ENCODE data around the gene CFAP77.

CFAP77 gene

DNA sequence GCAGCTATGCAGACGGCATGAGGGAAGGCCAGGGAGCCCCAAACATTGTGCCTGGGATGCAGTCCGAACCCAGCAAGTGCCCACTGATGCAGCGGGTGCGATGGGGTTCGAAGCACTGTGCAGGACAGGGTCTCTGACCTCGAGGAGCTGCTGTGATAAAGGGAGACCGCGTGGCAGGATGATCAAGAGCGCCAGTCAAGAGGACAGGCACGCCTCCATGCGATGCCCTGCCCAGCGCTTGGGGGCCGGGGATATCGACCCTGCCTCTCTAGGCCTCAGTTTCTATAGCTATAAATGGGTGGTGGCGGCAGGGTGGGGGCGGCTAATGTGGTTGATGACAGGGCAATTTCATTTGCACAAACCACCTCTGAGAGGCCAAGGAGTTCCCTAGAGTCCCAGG is 87.7 kb downstream of the CFAP77 start:
- no peak for DNase-seq

DNA sequence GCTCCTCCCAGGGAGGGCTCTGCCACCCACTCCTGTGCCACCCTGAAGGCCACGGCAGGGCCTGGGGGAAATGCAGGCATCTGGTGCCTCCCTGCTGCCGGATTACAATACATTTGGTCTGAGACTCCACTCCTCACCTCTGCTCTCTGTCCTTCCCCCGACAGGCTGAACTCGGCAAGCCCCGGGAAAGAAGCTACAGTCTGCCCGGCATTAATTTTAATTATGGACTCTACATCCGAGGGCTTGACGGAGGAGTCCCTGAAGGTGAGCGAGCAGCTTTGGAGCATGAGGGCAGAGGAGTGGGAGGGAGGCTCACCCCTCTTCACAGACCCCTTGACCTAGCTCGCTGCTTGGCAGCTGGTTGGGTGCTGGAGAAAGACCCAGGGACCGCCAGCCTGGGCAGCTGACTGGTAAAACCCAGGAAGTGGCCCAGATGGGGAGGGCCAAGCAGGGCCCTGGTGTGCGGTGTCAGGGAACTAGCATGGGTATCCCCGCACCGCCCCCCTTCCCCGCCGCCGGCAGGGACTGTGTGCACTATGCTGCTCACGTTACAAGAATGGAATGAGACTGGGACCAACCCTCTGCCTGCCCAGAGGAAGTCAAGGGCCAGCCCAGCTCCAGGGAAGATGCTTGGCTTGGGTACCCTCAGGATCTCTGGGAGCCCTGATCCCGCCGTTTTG is 88.7 kb downstream of the CFAP77 start:
- no peak for DNase-seq

DNA sequence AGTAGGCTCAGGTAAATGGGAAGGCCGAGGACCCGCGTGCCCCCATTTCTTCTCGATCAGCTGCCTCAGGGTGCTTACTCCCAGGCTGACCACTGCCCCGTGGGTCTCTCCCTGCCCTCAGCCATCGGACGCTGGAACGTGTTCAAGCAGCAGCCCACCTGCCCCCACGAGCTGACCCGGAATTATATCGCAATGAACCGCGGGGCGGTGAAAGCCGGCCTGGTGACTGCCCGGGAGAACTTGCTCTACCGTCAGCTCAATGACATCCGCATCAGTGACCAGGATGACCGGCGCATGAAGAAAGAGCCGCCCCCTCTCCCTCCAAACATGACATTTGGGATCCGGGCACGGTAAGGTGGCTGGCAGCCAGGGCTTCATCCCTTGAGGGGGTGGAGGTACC is 89.2 kb downstream of the CFAP77 start:
- DNase-seq = no peak

DNA sequence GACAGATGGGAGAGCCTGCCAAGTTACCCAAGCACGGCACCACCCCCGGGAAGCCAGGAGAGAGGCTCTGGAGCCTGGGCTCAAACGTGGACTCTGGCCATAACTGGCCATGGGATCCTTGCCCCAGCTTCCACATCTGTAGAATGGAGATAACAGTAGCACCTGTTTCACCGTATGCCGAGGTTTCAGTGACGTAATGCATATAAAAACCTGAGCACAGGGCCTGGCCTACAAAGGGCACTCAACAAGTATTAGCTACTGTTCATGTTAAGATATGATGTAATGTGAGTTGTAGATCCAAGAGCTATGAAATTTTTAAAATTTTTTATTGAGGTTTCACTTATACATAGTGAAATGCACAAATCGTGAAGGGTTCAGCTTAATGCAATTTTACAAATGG is 90.2 kb downstream of the CFAP77 start:
- no peak for DNase-seq

DNA sequence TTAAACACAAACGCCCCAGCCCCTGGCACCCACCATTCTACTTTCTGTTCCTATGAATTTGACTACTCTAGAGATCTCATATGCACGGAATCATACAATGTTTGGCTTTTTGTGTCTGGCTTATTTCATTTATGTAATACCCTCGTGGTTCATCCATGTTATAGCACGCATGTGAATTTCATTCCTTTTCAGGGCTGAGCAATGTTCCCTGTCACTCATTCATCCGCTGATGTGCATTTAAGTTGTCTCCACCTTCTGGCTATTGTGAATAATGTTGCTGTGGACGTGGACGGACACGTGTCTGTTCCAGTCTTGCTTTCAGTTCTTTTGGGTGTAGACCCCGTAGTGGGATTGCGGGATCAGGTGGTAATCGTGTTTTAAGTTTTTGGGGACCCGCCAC is 92.5 kb downstream of the CFAP77 start:
- no peak for DNase-seq

DNA sequence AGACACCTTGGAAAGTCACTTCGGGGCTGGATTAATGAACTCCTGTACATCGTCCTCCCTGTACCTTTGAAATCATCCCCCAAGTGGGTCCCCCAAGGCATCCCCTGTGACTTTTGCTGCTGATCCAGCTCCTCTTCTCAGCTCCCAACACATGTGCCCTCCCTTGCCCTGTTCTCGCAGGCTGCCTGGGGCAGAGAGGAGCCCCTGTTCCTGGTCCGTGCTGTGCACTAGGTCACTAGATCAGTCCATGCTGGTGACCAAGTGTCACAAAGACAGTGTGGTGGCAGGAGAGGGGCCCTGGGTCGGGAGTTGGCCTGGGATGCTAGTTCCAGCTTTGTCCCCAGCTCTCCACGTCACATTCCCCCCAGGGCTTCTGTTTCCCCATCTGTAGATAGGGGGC is 93.1 kb downstream of the CFAP77 start:
- no peak for DNase-seq

DNA sequence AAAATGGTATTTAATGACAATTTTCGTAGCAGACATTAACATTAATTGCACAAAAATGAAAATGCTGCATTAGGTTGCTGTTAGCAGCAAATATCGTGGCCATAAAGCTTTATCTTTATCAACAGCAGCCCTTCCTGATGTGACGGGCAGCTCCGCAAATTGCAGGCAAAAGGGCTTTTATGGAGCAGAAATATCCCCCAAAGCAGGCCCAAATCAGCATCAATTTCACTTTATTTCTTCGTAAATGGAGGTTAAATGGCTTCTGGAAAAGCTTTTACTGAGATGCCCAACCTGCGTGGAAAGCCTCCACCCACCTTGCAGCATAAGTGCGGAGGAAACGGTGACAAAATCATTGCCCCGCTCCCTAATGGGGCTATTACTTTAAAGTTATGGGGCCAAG is 94.5 kb downstream of the CFAP77 start:
- no peak for DNase-seq

DNA sequence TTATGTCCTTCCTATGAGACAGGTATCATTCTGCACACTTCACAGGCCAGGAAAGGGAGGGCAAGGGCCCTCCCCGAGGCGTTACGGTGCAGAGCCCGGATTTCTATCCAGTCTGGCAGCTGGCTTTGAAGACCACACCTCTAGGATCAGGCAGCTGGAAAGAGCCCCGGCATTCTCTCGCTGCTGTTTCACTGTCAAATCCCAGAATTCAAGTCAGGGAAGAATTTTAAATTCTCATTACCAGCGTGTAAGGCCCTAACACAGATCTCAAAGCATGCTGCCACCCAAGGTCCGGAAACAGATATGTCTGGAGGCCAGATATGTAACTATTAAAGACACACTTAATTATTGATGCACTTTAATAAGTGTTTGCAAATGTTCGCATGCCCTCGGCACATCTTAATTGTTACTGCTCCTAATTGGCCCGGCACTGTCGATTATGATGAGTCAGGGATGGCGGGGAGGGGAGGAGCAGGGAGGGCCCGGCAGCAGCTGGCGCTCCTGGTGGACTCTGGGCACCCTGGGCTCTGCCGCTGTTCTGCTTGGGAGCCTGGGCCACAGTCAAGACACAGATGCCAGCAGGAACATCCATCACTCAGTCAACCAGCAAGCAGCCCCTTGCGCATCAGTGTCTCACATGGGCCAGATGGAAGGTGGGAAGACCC is 96.1 kb downstream of the CFAP77 start:
- DNase-seq = no peak

DNA sequence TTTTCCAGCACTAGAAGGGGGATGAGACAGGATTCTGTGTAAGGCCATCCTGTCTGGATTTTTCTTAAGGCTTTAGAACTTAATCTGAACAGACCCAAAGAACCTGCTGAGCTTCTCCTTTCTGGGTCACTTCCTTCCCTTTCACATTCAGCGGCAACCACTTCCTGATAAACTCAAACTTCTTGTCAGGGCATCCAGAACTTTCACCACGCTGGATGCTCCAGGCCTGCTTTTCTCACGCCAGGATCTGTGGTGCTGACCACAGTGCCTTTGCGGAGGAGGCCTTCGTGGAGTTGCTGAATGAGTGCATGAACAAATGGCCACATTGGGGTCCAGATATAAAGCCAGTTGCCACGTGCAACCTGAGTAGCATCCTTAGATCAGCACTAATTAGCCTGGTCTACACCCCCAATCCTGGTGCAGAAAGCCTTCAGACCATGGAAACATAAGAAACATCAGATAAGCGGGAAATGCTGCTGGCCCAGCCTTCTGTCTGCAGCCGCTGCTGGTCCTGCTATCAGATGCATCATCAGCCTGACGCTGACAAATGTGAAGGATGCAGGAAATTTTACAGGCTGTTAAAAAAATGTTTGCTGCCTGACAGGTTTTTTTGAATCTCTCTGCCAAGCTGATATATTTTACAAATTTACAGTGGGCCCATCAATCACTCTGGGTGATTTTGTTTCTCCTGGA is 97.1 kb downstream of the CFAP77 start:
- DNase-seq = peak; percentile 40 to 44

DNA sequence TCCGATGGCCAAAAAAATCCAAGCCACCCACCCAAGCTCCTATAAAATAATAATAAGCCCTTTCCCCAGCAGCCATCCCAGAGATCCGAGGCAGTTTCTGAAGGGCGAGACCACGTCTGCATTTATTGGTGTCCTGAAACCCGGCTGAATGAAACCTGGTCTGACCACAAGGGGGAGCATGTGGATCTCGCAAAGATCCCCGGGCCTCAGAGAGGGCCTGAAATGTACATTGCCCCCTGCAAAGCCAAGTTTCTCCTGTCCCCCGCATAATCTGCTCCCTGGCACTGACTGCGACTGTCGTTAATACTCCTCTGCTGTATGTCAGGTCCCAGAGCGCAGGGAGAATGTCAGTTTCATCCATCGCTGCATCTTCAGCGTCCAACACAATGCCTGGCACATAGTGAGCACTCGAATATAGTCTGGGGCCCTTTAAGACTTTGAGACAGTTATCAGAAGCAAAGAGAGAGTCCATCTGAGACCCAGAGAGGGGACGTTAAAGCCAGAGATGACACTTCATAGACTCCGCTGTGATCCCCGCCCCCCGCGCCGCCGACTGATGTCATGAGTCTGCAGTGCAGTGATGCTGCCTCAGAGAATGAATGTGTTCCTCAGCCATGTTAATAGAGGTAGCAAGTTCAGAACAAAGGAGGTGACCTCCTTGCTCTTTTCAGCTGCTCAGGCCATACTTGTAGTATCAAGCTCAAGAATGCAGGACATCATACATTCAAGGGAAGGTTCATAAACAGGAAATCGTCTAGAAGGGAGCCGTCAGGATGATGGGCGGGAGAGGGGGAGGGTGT is 97.9 kb downstream of the CFAP77 start:
- DNase-seq = peak; percentile 61 to 66

DNA sequence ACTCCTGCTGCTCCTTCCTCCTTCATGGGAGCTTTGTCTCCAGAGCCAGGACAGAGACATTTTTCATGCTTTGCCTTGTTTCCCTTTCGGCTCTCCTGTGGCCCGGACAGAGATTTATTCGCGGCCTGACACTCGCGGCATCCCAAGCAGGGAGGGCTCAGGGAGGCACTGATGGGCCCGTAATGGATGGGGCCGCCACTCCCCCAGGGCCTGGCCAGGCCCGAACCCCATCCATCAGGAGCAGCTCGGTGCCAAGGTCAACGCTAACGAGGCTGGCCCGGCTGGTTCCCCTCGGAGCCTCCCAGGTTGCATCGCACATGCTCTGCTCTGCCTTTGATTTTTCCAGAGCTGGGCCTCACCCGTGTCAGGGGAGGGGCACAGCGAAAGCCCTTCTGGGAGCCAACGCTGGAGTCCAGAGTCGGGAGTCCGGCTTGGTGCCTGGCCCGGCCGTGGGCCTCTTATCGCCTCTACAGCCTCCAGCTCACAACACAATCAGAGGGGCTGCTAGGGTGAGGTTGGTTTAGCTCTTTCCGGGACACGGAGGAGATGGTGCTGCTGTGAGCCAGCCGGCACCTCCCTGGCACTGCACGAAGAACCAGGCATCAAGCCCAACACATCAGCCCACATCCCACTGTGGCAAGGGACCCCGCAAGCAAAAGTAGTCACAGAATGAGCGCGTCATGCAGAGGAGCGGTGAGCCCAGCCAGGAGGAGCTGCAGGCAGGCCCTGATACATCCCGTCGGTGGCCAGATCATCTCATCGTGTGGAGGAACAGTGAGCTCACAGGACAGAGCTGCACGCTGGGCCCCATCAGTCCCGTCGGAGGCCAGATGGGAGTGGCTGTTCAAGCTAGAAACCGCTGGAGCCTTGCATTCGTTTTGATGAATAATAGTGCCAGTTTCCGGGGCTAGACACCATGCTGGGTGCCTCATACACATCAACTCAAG is 100.2 kb downstream of the CFAP77 start:
- DNase-seq = no peak

DNA sequence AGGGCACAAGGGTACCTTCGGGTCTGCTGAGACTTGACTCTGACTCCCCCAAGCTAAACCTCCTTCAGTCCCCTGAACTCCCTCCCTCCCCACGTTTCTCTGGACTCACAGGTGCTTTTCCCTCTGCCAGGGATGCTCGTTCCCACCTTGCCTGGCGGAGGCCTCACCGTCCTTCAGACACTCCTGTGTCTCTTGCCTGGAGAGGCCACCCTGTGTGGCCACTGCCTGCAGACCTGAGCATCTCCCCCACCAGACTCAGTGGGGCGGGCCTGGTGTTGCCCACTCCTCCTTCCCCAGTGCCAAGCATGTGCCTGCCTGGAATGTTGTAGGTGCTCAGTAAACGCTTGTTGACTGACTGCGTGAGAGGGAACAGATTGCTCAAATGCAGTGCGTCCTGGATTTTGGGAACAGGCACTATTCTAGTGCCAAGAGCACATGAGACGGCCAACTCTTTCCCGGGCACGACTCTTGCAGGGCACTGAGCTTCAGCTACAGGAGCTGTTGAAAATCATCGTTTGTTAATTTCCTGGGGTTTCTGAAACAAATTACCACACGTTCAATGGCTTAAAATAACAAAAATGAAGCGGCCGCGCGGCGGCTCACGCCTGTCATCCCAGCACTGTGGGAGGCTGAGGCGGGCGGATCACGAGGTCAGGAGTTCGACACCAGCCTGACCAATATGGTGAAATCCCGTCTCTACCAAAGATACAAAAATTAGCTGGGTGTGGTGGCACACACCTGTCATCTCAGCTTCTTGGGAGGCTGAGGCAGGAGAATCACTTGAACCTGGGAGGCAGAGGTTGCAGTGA is 101.4 kb downstream of the CFAP77 start:
- DNase-seq = no peak

DNA sequence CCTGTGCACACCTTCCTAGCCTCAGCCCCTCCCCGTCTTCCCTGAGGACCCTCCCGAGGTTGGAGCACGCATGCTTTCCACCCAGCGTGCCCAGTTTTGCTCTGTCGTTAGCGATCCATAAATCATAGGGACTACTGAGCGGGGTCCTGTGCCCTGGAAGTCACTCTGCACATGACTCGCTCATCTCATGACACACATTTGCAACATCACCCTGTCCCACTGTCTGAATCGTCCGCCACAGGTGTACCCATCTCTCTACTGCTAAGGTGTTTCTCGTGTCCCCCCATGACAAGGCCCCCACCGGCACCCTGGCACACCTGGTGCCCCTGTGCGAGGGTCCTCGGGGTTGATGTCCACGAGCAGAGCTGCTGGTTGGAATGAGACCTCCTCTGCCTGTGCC is 103.4 kb downstream of the CFAP77 start:
- DNase-seq = no peak

DNA sequence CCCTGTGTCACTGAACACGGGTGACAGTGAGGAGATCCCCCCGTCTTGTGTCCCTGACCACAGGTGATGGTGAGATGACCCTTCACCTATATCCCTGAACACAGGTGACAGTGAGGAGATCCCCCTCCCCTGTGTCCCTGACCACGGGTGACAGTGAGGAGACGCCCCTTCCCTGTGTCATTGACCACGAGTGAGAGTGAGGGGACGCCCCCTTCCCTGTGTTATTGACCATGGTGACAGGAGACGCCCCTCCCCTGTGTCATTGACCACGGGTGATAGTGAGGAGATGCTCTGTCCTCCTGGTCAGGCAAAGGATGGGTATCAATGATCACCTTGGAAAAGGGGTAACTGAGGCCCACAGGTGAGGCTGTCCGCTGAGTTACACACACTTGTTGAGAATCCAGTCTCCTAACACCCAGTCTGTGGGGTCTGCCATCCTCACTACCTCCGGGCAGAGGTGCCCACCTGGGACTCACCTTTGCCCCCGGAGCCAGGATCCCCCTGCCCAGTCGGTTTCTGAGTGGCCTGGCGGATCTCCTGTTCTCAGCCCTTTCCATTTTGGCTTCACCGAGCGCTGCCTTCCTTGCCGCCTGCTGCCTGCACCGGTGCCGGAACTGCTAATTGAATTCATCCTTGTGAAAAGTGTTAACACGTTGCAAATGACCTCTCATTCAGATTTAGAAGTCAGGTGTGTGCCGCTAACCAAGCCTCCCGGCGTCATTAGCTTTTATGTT is 104.2 kb downstream of the CFAP77 start:
- DNase-seq = no peak

DNA sequence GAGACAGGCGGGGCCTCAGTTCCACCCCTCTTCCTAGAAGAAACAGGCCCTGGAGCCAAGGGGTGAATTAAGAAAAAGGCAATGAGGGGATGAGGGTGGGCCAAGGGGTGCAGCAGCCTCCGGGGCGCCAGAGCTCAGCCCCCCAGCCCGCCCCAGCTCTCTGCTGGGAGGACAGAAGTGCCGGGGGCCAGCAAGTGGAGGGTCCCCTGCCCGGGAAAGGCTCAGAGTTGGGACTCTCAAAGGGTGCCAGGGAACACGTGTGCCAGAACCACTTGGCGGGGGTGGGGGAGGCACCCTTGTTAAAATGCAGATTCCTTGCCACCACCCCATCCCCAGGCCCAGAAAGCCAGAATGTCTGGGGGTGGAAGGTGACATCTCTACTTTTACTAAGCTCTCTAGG is 104.8 kb downstream of the CFAP77 start:
- DNase-seq = no peak

DNA sequence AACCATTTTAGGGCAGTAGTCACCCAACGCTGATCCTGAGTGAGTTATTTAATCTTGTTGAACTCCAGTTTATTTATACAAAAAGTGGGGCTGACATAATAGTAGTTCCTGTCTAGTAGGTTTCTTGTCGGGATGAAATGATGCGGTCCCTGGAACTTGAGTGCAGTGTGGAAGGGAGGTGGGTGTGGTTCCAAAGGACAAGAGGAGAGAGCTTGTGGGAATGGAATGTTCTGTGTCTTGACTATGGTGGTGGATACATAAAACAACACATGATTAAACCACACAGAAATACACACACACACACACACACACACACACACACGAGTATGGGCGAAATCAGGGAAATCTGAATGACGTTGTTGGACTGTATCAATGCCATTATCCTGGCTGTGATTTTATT is 106.3 kb downstream of the CFAP77 start:
- DNase-seq = no peak

DNA sequence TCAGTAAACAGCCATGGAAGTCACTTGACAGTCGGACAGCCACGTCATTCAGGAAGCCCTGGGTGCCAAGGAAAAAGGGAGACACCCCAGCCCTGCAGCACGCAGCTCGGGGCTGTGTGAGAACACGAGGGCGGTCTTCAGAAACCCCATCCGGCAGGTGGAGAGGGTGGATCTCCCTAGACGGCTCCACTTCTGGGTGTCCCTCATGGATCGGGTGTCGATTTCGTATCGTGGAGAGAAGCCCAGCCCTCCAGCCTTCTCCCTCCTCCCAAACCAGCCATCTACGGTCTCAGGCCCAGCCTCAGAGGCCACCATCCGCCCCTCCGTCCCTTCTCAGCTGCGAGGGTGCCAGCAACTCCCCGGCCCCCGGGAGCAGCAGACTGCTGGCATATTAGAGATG is 106.9 kb downstream of the CFAP77 start:
- DNase-seq = no peak

DNA sequence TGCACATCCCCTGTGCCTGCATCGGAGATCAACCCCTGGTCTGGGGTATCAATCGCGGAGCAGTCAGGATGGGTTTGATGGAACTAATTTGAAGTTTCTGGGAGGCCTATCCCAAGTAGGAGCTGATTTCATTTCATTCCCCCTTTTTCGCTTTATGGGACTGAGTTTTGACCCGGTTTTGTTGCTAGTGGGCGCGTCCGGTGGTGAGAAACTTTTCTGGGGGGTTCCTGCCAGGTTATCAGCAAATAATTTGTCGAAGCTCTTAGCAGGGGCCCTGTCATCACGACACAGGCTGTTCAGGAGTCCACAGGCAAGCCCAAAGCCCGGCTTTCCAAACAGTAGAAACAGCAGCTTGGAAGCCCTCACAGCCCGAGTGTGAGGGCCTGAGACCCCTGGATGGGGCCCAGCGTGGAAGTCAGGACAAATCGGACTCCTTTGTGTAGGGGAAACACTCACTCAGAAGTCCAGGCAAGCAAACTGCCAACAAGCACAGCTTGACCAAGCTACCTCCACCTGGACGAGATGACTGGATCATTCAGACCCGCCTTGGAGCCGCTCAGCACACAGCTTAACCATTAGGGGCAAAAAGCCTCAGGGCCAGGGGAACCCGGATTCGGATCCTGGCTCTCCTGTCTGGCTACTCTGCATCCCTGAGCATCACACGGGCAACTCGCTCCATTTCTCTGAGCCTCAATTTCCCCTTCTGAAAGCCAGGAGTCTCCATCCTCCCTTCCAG is 108.0 kb downstream of the CFAP77 start:
- no peak for DNase-seq

DNA sequence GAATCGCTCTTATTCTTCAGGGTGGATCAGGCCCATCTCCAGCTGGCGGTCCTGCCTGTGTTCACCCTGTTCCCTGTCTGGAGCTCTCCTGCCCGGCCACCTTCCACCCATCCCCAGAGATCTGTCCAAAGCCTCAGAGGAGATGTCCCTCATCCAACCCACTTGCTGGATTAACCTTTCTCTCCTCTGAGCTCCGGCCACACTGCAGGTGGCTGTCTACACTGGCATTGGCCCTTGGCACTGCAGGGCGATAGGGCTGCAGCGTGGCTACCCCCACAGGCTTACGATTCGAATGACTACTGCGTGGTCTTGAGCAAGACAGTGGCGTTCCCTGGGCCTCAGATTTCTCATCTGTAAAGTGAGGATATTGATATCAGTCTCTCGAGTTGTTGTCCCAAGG is 108.6 kb downstream of the CFAP77 start:
- no peak for DNase-seq

DNA sequence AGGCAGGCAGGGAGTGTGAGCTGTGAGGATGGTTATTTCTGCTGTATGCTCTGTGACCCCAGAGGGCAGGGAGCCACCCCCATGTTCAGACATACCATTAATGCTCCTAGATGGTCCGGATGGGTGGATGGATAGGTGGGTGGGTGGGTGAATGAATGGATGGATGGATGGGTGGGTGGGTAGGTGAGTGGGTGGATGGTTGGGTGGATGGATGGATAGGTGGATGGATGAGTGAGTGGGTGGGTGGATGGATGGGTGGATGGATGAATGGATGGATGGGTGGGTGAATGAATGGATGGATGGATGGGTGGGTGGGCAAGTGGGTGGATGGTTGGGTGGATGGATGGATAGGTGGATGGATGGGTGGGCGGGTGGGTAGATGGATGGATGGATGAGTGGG is 109.0 kb downstream of the CFAP77 start:
- no peak for DNase-seq

Data from inflammatory macrophage (primary cell).